Memory B cell (primary cell): Measurements from ENCODE around the gene ADCY9.
A peak's percentile ranks its signal among the peaks of the same experiment; 100 is the strongest.
"Not testable (repeated sequence)": the region's sequence is repeated elsewhere in the genome, so short reads cannot be mapped to it uniquely, and the experiment has no call there.

Source experiments
- ATAC-seq: fragments of 150-1000 bp; cut with Tn5 transposase; 2 replicates; pipeline ENCODE4 v1.10.0; 2021; ENCODE audit warnings: low read depth, mild to moderate bottlenecking, moderate library complexity
- DNase-seq, 2 donors: peaks; one replicate each; pipeline ENCODE4 v3.0.0; 2022; ENCODE audit warnings: low spot score in 2 of 2
- H3K27ac Mint-ChIP-seq: one replicate; pipeline ENCODE4 v1.8.0; 2022; ENCODE audit warnings: mild to moderate bottlenecking, moderate library complexity, mixed read lengths
- H3K27me3 Mint-ChIP-seq: one replicate; pipeline ENCODE4 v1.8.0; 2022; ENCODE audit warnings: mixed read lengths
- H3K36me3 Mint-ChIP-seq: one replicate; pipeline ENCODE4 v1.8.0; 2022; ENCODE audit warnings: mild to moderate bottlenecking, mixed read lengths
- H3K4me1 Mint-ChIP-seq: one replicate; pipeline ENCODE4 v1.8.0; 2022; ENCODE audit warnings: mixed read lengths
- H3K4me3 Mint-ChIP-seq: one replicate; pipeline ENCODE4 v1.8.0; 2022; ENCODE audit warnings: mild to moderate bottlenecking, moderate library complexity, mixed read lengths
- H3K9me3 Mint-ChIP-seq: one replicate; pipeline ENCODE4 v1.8.0; 2022; ENCODE audit warnings: mixed read lengths

Gene ADCY9

DNA sequence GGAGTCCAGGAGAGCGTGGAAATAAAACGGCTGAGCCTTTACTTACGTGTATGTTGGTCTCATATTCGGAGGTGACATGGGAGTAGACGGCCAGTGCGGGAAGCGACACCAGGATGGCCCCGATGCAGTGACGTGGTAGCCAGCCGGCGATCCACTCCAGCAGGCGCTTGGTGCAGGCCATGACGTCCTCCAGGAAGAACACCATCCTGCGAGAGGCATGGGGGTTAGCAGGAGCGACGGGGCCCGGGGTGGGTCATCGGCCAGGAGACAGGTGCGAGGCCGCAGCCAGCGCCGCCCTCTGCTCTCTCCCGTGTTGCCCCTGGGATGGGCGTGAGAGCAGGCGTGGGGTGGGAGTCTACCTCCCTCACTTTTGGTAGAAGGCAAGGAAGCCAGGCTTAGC, 137.2 kb downstream of the ADCY9 start:
- ATAC-seq (no peak), DNase-seq (no peak)
- no peak overlapping the region for H3K4me3 Mint-ChIP-seq
- no peak overlapping the region for H3K27ac Mint-ChIP-seq
- peaks cover 2% of the 10 kb centered on the region for H3K36me3 Mint-ChIP-seq
- H3K27me3 Mint-ChIP-seq = peaks cover 8% of the 10 kb centered on the region
- H3K4me1 Mint-ChIP-seq = peaks cover 2% of the 10 kb centered on the region
- H3K9me3 Mint-ChIP-seq = no peaks in the 10 kb centered on the region

DNA sequence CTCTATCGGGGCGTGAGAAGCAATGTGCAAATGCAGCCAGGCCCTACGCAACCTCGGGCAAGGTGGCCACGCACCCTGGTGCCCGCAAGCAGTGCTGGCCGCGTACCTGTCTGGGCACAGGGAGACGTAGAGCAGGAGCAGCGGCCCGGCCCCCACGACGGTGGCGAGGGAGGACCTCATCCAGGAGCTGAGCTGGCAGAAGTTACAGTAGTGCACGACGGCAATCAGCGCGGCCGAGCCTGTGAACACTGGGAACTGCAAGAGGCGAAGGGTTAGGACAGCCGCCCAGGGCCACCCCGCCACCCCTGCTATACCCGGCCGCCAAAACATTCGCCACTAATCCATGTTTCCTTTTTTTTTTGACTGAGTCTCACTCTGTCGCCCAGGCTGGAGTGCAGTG, 138.9 kb downstream of the ADCY9 start:
- Mint-ChIP-seq H3K9me3 (no peaks in the 10 kb centered on the region), H3K36me3 (peaks cover 2% of the 10 kb centered on the region), H3K4me1 (no peaks in the 10 kb centered on the region), H3K4me3 (no peak overlapping the region), H3K27ac (no peak overlapping the region), H3K27me3 (peaks cover 2% of the 10 kb centered on the region)
- DNase-seq = no peak
- no peak for ATAC-seq

DNA sequence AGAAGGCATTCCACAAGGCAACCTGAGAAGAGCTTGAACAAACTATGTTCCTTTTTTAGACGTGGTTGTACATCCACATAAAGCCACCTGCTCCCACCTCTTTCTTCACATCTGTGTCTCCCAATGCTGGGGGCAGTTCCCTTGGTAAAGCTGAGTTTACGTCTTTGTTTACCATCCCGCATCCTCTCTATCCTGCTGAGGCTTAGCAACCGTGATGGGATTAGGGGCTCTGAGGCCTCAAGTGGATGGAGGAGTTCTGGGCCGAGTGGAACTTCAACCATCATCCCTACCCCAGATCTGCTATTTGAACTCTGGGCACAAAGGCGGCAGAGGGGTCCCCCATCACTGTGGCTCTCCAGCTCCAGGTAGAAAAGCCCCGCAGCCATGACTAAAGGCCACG, 141.5 kb downstream of the ADCY9 start:
- no peak for ATAC-seq
- H3K27ac Mint-ChIP-seq = no peak overlapping the region
- DNase-seq = no peak

DNA sequence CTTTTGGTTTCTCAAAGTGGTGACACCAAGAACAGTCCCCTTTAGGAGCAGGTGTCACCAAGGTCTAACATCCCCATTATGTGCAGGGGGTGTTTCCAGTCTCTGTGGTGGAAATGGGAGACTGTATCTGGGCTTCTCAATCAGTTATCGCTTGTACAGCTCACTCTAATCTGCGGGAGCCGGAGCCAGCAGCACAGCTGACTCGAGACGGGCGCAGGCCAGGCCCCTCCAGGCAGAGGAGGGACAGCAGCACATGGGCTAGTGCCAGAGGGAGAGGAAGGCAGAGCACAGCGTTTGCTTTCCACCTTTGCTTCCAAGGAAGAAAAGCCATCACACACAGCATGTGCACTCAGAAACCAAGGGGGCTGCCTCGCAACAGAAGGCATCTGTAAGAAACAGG, 144.5 kb downstream of the ADCY9 start:
- ATAC-seq (no peak), DNase-seq (no peak)
- Mint-ChIP-seq H3K4me1 (no peaks in the 10 kb centered on the region), H3K27me3 (no peaks in the 10 kb centered on the region), H3K36me3 (peaks cover under 1% of the 10 kb centered on the region), H3K4me3 (no peak overlapping the region), H3K27ac (no peak overlapping the region), H3K9me3 (peaks cover under 1% of the 10 kb centered on the region)

More for the DNA sequence above, 141.5 kb downstream of the ADCY9 start:
- H3K4me3 Mint-ChIP-seq = no peak overlapping the region
- no peaks in the 10 kb centered on the region for H3K4me1 Mint-ChIP-seq
- peaks cover 2% of the 10 kb centered on the region for H3K36me3 Mint-ChIP-seq
- H3K9me3 Mint-ChIP-seq = no peaks in the 10 kb centered on the region
- peaks cover 2% of the 10 kb centered on the region for H3K27me3 Mint-ChIP-seq

DNA sequence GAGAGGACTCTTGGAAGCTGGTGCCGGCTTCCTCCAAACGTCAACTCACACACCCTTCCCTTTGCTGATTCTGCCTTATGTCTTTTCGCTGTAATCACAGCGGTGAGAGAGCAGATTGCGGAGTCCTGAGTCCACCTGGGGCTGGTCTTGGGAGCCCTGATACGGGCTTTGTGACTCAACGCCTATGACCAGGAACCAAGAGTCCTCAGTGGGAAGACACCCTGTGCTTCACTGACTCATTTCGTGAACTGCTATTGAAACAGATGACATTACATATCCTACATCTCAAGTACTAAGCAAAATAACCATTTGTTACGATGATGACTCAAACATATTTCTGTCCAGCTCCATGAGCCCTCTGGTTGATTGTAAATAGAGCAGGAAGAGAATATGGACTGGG, 145.0 kb downstream of the ADCY9 start:
- ATAC-seq (no peak), DNase-seq (no peak)
- H3K4me3 Mint-ChIP-seq = no peak overlapping the region
- H3K36me3 Mint-ChIP-seq = peaks cover 5% of the 10 kb centered on the region
- no peaks in the 10 kb centered on the region for H3K4me1 Mint-ChIP-seq
- peaks cover 5% of the 10 kb centered on the region for H3K9me3 Mint-ChIP-seq
- H3K27me3 Mint-ChIP-seq = no peaks in the 10 kb centered on the region
- no peak overlapping the region for H3K27ac Mint-ChIP-seq

DNA sequence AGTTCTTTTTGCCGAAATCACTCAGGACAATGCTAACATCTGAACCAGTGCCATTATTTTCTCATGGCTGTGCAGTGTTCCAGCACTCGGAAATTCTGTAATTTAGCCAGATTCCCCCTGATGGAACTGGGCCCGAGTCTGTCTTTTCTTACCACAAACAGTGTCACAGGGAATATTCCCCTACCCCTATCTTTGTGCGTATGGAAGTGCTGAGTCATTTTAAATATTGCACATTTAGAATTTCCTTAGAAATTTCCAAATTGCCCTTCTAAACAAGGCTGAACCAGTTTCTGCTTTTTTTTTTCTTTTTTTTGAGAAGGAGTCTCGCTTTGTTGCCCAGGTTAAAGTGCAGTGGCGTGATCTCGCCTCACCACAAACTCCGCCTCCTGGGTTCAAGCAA, 147.7 kb downstream of the ADCY9 start:
- peaks cover 8% of the 10 kb centered on the region for H3K36me3 Mint-ChIP-seq
- H3K27ac Mint-ChIP-seq = no peak overlapping the region
- no peaks in the 10 kb centered on the region for H3K4me1 Mint-ChIP-seq
- peaks cover 5% of the 10 kb centered on the region for H3K27me3 Mint-ChIP-seq
- H3K9me3 Mint-ChIP-seq = peaks cover 7% of the 10 kb centered on the region
- H3K4me3 Mint-ChIP-seq = no peak overlapping the region
- DNase-seq (no peak), ATAC-seq (no peak)

DNA sequence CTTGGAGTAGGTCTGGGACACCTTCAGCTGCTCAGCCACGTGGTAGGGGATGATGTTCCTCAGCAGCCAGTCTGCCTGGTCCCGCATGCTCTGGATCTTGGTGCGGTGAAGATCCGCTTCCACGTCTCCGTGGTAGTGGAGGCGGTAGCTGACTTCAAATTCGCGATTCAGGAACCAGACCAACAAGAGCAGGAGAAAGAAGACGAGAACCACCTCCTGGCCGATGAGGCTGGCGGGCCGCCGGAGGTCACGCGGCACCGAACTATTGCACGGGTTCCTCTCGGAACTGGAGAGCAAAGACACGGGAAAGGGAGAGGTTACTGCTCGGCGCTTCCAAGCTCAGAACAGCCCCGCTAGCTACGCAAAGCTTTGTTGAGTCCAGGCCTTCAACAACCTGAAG, 149.6 kb downstream of the ADCY9 start:
- peaks cover 7% of the 10 kb centered on the region for H3K9me3 Mint-ChIP-seq
- peaks cover 5% of the 10 kb centered on the region for H3K4me1 Mint-ChIP-seq
- no peak overlapping the region for H3K4me3 Mint-ChIP-seq
- peaks cover 8% of the 10 kb centered on the region for H3K36me3 Mint-ChIP-seq
- peaks cover 9% of the 10 kb centered on the region for H3K27me3 Mint-ChIP-seq
- H3K27ac Mint-ChIP-seq = no peak overlapping the region
- ATAC-seq (no peak), DNase-seq (no peak)

DNA sequence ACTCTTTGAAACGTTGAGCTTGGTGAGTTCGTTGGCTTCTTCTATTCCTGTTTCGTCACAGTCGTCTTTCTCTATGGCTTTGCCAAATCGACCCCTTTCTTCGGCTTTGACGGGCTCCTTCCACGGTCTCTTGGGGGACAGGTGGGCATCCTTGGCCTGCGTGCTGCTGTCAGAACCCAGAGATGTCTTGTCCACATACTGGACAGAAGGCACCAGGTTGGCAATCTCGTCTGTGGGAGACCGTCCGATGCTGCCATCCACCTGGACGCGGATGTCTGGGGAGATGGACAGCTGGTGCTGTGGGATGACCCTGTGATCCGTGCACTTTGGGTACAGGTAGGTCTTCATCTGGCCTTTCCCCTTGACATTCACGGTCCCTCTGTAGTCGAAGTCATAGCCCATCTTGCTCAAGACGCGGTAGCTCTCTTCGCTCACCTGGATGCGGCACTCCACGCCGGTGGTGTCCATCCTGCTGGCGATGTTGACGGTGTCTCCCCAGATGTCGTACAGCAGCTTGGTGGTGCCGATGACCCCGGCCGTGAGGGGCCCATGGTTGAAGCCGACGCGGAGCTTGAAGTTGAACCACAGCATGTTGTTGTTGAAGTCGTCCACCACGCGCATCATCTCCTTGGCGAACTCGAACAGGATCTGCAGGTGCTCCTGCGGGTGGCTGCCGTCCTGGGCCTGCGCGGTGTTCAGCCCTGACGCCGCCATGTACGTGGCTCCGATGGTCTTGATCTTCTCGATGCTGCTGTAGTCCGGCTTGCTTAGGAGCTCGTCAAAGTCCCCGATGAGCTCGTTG, 150.3 kb downstream of the ADCY9 start:
- ATAC-seq (no peak), DNase-seq (no peak)
- H3K27ac Mint-ChIP-seq = no peak overlapping the region
- H3K36me3 Mint-ChIP-seq = peaks cover 8% of the 10 kb centered on the region
- peaks cover 7% of the 10 kb centered on the region for H3K9me3 Mint-ChIP-seq
- H3K4me1 Mint-ChIP-seq = peaks cover 5% of the 10 kb centered on the region
- H3K27me3 Mint-ChIP-seq = peaks cover 9% of the 10 kb centered on the region
- H3K4me3 Mint-ChIP-seq = no peak overlapping the region

DNA sequence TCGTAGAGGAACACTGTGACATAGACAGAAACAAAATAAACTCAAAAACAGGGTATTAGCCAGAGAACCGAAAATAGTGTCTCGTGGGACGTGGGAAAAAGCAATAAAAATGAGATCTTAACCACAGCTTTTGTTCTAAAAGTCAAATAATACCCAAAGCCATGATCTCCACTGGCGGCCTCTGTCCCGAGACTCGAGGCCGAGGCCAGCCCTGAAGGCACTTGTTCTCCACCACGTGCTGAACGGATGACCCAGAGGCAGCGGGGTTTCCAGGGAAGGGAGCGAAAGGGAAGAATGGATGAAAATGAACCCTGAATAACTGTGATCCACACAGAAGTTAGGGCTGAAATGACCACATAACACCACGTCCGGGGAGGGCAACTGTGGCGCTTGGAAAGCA, 150.9 kb downstream of the ADCY9 start:
- ATAC-seq (no peak), DNase-seq (no peak)
- Mint-ChIP-seq H3K36me3 (peaks cover 8% of the 10 kb centered on the region), H3K27ac (no peak overlapping the region), H3K4me1 (peaks cover 5% of the 10 kb centered on the region), H3K27me3 (peaks cover 9% of the 10 kb centered on the region), H3K9me3 (peaks cover 7% of the 10 kb centered on the region), H3K4me3 (no peak overlapping the region)

DNA sequence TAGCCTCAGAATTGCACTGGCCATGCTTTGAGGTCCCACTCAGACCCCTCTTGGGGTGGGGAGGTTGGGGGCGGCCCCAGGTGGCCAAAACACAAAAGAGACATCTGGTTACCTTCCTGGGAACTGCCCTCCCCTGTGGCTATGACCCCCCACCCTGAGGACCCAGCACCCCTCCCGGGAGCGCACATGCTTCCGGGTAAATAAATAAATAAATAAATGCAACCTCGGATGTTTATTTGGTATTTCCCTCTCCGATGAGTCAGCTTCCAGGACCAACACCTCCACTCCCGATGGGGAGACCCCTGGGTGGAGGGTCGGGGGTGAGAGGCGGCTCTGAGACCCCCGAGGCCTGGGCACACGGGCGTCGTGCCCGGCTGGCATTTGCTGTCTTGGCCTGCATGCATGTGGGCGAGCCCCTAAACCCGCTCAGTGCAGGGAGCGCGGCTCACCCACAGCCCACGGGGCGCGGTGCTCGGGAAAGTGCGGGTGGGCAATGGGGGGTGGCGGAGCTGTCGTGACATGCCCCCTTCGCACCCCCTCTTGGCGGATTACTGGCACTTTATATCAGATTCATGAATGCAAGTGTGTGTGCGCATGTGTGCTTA, 151.5 kb downstream of the ADCY9 start:
- DNase-seq (no peak), ATAC-seq (no peak)
- Mint-ChIP-seq H3K4me1 (peaks cover 5% of the 10 kb centered on the region), H3K27me3 (peaks cover 9% of the 10 kb centered on the region), H3K27ac (peak overlapping the region; percentile 81), H3K4me3 (no peak overlapping the region), H3K9me3 (peaks cover 7% of the 10 kb centered on the region), H3K36me3 (peaks cover 8% of the 10 kb centered on the region)

DNA sequence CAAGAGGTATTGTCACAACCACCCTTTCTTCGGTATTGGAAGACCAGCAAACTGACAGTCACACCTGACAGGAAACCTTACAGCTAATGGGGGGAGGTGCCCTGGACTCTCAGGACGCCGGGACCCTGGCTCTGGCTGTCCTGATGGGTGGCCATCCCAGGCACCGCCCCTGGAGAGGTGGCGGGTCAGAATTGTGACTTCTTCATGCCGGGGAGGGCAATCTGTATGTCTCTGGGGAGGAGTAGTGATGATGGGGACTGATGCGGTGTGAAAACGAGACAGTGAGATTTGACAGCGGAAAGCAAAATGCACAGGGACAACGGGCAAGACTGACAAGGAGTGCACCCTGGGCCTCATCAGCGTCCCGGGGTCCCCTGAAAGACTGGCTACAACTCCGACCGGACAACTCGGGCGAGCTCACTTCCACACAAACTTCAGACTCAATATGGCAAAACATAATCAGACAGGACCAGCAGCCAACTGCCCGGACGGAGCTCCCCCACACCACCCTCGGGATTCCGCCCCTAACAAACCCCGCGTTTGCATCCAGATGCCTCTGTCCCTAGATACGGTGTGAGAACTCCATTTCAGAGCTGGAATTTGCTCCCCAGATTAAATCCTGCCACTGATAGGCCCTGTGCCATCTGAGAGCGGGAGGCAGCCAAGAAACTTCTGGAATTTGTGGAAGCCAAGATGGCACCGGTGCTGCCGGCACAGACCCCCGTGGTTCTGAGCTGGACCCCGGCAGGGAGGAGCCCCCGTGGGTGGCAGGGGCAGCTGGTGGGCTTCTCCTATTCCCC, 152.2 kb downstream of the ADCY9 start:
- peaks cover 5% of the 10 kb centered on the region for H3K4me1 Mint-ChIP-seq
- peaks cover 8% of the 10 kb centered on the region for H3K36me3 Mint-ChIP-seq
- peaks cover 7% of the 10 kb centered on the region for H3K9me3 Mint-ChIP-seq
- no peak overlapping the region for H3K4me3 Mint-ChIP-seq
- peaks cover 10% of the 10 kb centered on the region for H3K27me3 Mint-ChIP-seq
- peak overlapping the region; percentile 81 for H3K27ac Mint-ChIP-seq
- no peak for ATAC-seq
- DNase-seq = no peak

DNA sequence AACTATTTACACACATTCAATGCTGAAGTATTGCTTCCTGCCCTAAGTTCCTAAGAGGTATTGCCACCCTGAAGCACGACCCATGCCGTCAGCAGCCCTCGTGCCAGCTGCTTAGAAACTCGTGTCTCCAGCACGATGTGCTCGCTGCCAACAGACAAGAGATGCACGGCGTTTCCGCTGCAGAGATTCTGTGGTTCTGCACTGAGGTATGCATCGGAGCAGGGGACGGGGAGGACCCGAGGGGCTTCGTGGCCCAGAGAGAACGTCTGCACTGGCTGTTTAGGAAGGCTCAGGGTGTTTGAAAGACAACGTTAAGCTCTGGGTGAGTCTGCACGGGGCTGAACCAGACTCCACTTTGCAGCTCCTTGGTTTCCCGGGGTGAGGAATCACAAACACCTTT, 153.0 kb downstream of the ADCY9 start:
- Mint-ChIP-seq H3K9me3 (peaks cover 7% of the 10 kb centered on the region), H3K36me3 (peaks cover 8% of the 10 kb centered on the region), H3K4me3 (no peak overlapping the region), H3K27me3 (peaks cover 12% of the 10 kb centered on the region), H3K27ac (peak overlapping the region; percentile 81), H3K4me1 (peaks cover 5% of the 10 kb centered on the region)
- ATAC-seq (peak; percentile 62), DNase-seq (peak; percentile 23 to 29)

DNA sequence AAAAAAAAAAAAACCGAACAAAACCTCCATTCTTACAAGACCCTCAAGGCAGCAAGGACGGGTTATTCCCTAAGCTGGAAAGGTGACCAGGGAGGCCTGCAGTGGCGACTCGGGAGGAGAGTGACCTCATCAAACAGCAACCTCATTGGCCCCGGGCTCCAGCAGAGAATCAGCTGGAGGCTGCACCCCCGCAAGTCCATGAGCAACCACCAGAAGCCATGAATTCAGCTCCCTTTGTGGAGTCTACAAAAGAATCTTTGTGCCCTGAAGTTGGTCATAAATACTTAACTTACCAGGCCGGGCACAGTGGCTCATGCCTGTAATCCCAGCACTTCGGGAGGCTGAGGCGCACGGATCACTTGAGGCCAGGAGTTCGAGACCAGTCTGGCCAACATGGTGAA, 154.8 kb downstream of the ADCY9 start:
- peaks cover 16% of the 10 kb centered on the region for H3K27me3 Mint-ChIP-seq
- H3K36me3 Mint-ChIP-seq = peaks cover 4% of the 10 kb centered on the region
- no peak for ATAC-seq
- H3K4me3 Mint-ChIP-seq = no peak overlapping the region
- peaks cover 5% of the 10 kb centered on the region for H3K4me1 Mint-ChIP-seq
- DNase-seq = no peak
- peaks cover 4% of the 10 kb centered on the region for H3K9me3 Mint-ChIP-seq
- no peak overlapping the region for H3K27ac Mint-ChIP-seq

DNA sequence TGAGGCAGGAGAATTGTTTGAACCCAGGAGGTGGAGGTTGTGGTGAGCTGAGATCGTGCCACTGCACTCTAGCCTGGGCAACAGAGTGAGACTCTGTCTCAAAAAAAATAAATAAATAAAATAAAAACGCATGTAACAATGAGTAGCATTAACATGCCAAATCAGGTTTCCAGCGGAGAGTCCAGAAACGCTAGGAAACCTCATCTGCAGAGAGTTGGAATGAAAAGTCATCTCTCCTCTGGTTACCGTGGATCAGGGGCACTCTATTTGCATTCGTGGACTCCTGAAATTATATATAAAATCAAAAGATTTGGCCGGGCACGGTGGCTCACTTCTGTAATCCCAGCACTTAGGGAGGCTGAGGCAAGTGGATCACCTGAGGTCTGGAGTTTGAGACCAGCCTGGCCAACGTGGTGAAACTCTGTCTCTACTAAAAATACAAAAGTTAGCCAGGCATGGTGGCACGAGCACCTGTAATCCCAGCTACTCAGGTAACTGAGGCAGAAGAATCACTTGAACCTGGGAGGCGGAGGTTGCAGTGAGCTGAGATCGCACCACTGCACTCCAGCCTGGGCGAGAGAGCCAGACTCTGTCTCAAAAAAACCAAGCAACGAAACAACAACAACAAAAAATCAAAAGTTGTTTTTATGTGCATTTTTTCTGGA, 156.2 kb downstream of the ADCY9 start:
- not testable (repeated sequence) for H3K36me3 Mint-ChIP-seq, DNase-seq, H3K4me1 Mint-ChIP-seq, H3K9me3 Mint-ChIP-seq, H3K27ac Mint-ChIP-seq, H3K4me3 Mint-ChIP-seq, ATAC-seq
- H3K27me3 Mint-ChIP-seq = peaks cover 16% of the 10 kb centered on the region
